Mucosa of rectum (tissue), 2 donors: ENCODE measurements around the gene TMA7B.

Experiments
- H3K27ac ChIP-seq, 2 donors: one replicate each; pipeline ENCODE4 v1.7.0; 2013; ENCODE audit warnings: inconsistent platforms in 2 of 2, low read depth in 2 of 2, low read length in 2 of 2
- H3K27me3 ChIP-seq, 2 donors: one replicate each; pipeline ENCODE4 v1.7.0; 2013; ENCODE audit warnings: low read length in 2 of 2; ENCODE audit not compliant: control insufficient read depth in 2 of 2, insufficient read depth in 2 of 2
- H3K36me3 ChIP-seq, 2 donors: one replicate each; pipeline ENCODE4 v1.7.0; 2013; ENCODE audit warnings: low read length in 2 of 2; ENCODE audit not compliant: control insufficient read depth in 2 of 2, insufficient read depth in 2 of 2
- H3K4me1 ChIP-seq, 2 donors: one replicate each; pipeline ENCODE4 v1.7.0; 2013; ENCODE audit warnings: low read length in 2 of 2, mild to moderate bottlenecking in 1 of 2; ENCODE audit not compliant: control insufficient read depth in 2 of 2, insufficient read depth in 2 of 2
- H3K4me3 ChIP-seq, 2 donors: one replicate each; pipeline ENCODE4 v1.7.0; 2013; ENCODE audit warnings: low read length in 2 of 2
- H3K9ac ChIP-seq, 2 donors: one replicate each; pipeline ENCODE4 v1.7.0; 2013; ENCODE audit warnings: low read length in 2 of 2, low read depth in 1 of 2, mild to moderate bottlenecking in 1 of 2
- H3K9me3 ChIP-seq, 2 donors: one replicate each; pipeline ENCODE4 v1.7.0; 2013; ENCODE audit warnings: low read length in 2 of 2; ENCODE audit not compliant: control insufficient read depth in 2 of 2
- donor health status: healthy.
- donor health status: Normal muscosa, but diverticular disease.

The TMA7B gene

DNA sequence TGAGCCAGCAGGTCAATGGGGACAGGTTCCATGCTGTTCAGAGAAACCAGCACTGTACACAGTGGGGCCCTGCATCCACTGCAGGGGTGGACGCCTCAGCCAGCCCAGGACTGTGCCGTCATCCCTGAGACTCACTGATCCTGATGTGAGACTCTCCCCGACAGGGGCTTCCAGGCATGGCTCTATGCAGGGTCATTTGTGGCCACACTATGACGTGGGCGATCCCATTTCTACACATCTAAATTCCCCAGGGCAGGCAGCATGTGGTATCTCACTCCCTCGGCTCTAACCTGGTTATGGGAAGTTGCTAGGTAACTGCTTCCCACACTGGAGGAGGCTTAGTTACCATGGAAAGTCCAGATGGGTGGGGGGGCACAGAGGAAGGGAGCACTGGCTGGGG lies 20.4 kb downstream of the TMA7B start:
- no peak overlapping the region for H3K9ac ChIP-seq
- H3K4me1 ChIP-seq: peaks cover 0 to 8% of the 10 kb centered on the region in 2 donors
- H3K27ac ChIP-seq: no peak overlapping the region
- H3K9me3 ChIP-seq: no peaks in the 10 kb centered on the region
- H3K36me3 ChIP-seq: no peaks in the 10 kb centered on the region
- no peak overlapping the region for H3K4me3 ChIP-seq
- H3K27me3 ChIP-seq: peaks cover 0 to 2% of the 10 kb centered on the region in 2 donors

GRCh38 chr22:39983346-39983745 lies 23.1 kb downstream of the TMA7B start:
- no peak overlapping the region for H3K9ac ChIP-seq
- H3K27me3 ChIP-seq: no peaks in the 10 kb centered on the region
- H3K9me3 ChIP-seq: no peaks in the 10 kb centered on the region
- H3K36me3 ChIP-seq: no peaks in the 10 kb centered on the region
- H3K4me3 ChIP-seq: no peak overlapping the region
- no peak overlapping the region for H3K27ac ChIP-seq
- peaks cover 3 to 11% of the 10 kb centered on the region in 2 donors for H3K4me1 ChIP-seq

GRCh38 chr22:39984006-39984405 lies 23.8 kb downstream of the TMA7B start:
- no peak overlapping the region for H3K27ac ChIP-seq
- peaks cover 3 to 11% of the 10 kb centered on the region in 2 donors for H3K4me1 ChIP-seq
- no peak overlapping the region for H3K9ac ChIP-seq
- H3K36me3 ChIP-seq: no peaks in the 10 kb centered on the region
- no peaks in the 10 kb centered on the region for H3K9me3 ChIP-seq
- H3K27me3 ChIP-seq: no peaks in the 10 kb centered on the region
- no peak overlapping the region for H3K4me3 ChIP-seq

GRCh38 chr22:39984746-39985145 lies 24.5 kb downstream of the TMA7B start:
- no peak overlapping the region for H3K27ac ChIP-seq
- H3K9ac ChIP-seq: no peak overlapping the region
- H3K9me3 ChIP-seq: no peaks in the 10 kb centered on the region
- no peaks in the 10 kb centered on the region for H3K36me3 ChIP-seq
- peaks cover 3 to 11% of the 10 kb centered on the region in 2 donors for H3K4me1 ChIP-seq
- H3K4me3 ChIP-seq: no peak overlapping the region
- no peaks in the 10 kb centered on the region for H3K27me3 ChIP-seq

- Histone ChIP-seq H3K27me3 (no peaks in the 10 kb centered on the region), H3K4me3 (no peak overlapping the region), H3K36me3 (no peaks in the 10 kb centered on the region), H3K27ac (peak overlapping the region in 1 of 2 donors; percentile 1), H3K9ac (peak overlapping the region in 1 of 2 donors; percentile 14), H3K4me1 (peaks cover 3 to 11% of the 10 kb centered on the region in 2 donors), H3K9me3 (no peaks in the 10 kb centered on the region)
Measured at GRCh38 chr22:39985383-39986035, 25.3 kb downstream of the TMA7B start.

- Histone ChIP-seq H3K9me3 (no peaks in the 10 kb centered on the region), H3K27me3 (peaks cover 0 to 10% of the 10 kb centered on the region in 2 donors), H3K9ac (no peak overlapping the region), H3K4me3 (no peak overlapping the region), H3K27ac (no peak overlapping the region), H3K36me3 (no peaks in the 10 kb centered on the region), H3K4me1 (peaks cover 3 to 11% of the 10 kb centered on the region in 2 donors)
Measured at GRCh38 chr22:39988386-39989114, 28.4 kb downstream of the TMA7B start.

GRCh38 chr22:39989633-39990032 lies 29.4 kb downstream of the TMA7B start:
- Histone ChIP-seq H3K9me3 (no peaks in the 10 kb centered on the region), H3K27ac (no peak overlapping the region), H3K27me3 (peaks cover 0 to 13% of the 10 kb centered on the region in 2 donors), H3K36me3 (no peaks in the 10 kb centered on the region), H3K9ac (no peak overlapping the region), H3K4me1 (peaks cover 6 to 11% of the 10 kb centered on the region in 2 donors), H3K4me3 (no peak overlapping the region)

- Histone ChIP-seq H3K4me1 (peaks cover 5 to 6% of the 10 kb centered on the region in 2 donors), H3K9ac (no peak overlapping the region), H3K27ac (no peak overlapping the region), H3K4me3 (no peak overlapping the region), H3K36me3 (no peaks in the 10 kb centered on the region), H3K27me3 (peaks cover 0 to 13% of the 10 kb centered on the region in 2 donors), H3K9me3 (no peaks in the 10 kb centered on the region)
Measured at GRCh38 chr22:39990686-39991085, 30.5 kb downstream of the TMA7B start.

GRCh38 chr22:39991159-39991860 lies 31.1 kb downstream of the TMA7B start:
- Histone ChIP-seq H3K27me3 (peaks cover 0 to 13% of the 10 kb centered on the region in 2 donors), H3K4me3 (no peak overlapping the region), H3K9ac (no peak overlapping the region), H3K27ac (no peak overlapping the region), H3K9me3 (no peaks in the 10 kb centered on the region), H3K36me3 (no peaks in the 10 kb centered on the region), H3K4me1 (peaks cover 3 to 7% of the 10 kb centered on the region in 2 donors)
